Measurements from ENCODE around the gene GALNT6.

Gene GALNT6

GRCh38 chr12:51405801-51406207, 14.6 kb upstream of the GALNT6 start:
- no peak for DNase-seq

- no peak for DNase-seq
Measured at GRCh38 chr12:51404627-51405026, 13.4 kb upstream of the GALNT6 start.

- no peak for DNase-seq
Measured at GRCh38 chr12:51403681-51404136, 12.5 kb upstream of the GALNT6 start.

GRCh38 chr12:51403159-51403558, 12.0 kb upstream of the GALNT6 start:
- DNase-seq: no peak

- no peak for DNase-seq
Measured at GRCh38 chr12:51401900-51402299, 10.7 kb upstream of the GALNT6 start.

GRCh38 chr12:51401486-51401885, 10.3 kb upstream of the GALNT6 start:
- DNase-seq: no peak

- no peak for DNase-seq
Measured at GRCh38 chr12:51401020-51401419, 9.8 kb upstream of the GALNT6 start.

- DNase-seq: no peak
Measured at GRCh38 chr12:51399891-51400290, 8.7 kb upstream of the GALNT6 start.

- no peak for DNase-seq
Measured at GRCh38 chr12:51397670-51398069, 6.5 kb upstream of the GALNT6 start.

GRCh38 chr12:51395283-51396230, 4.4 kb upstream of the GALNT6 start:
- no peak for DNase-seq

GRCh38 chr12:51393676-51394545, 2.7 kb upstream of the GALNT6 start:
- DNase-seq: no peak

GRCh38 chr12:51392556-51393237, 1.5 kb upstream of the GALNT6 start:
- DNase-seq: peak; percentile 10

- DNase-seq: no peak
Measured at GRCh38 chr12:51390891-51391282, 319 bp downstream of the GALNT6 start.

- DNase-seq: no peak
Measured at GRCh38 chr12:51390457-51390856, 749 bp downstream of the GALNT6 start.

- DNase-seq: no peak
Measured at GRCh38 chr12:51389302-51389999, 1.8 kb downstream of the GALNT6 start.

GRCh38 chr12:51388846-51389245, 2.4 kb downstream of the GALNT6 start:
- no peak for DNase-seq

- no peak for DNase-seq
Measured at GRCh38 chr12:51388069-51388799, 3.0 kb downstream of the GALNT6 start.

- no peak for DNase-seq
Measured at GRCh38 chr12:51386351-51386750, 4.9 kb downstream of the GALNT6 start.

- peak; percentile 8 for DNase-seq
Measured at GRCh38 chr12:51383269-51383905, 7.8 kb downstream of the GALNT6 start.

- DNase-seq: peak; percentile 21
Measured at GRCh38 chr12:51382173-51382572, 9.0 kb downstream of the GALNT6 start.

All from DMS79 treated with DMSO at 0.1 percent for 48 hours (cell line).